Mammary epithelial cell (primary cell): ENCODE measurements around the gene TES.

ENCODE experiments used
- EZH2 ChIP-seq: IDR thresholded peaks from 2 replicates; pipeline ENCODE4 v1.6.1; 2012; ENCODE audit warnings: low read length, inconsistent platforms, borderline replicate concordance
- TF ChIP-seq, protein P1 (sequence below), 2 donors: IDR thresholded peaks in 1 of 2; conservative IDR thresholded peaks in 1 of 2; 2 replicates each; pipeline ENCODE4 v1.5.1; 2011 to 2012; ENCODE audit warnings: inconsistent platforms in 2 of 2, low read length in 2 of 2, mild to moderate bottlenecking in 2 of 2, control low read depth in 1 of 2, low read depth in 1 of 2; ENCODE audit not compliant: insufficient read depth in 1 of 2; ENCODE audit errors: extremely low read depth in 1 of 2

DNA sequence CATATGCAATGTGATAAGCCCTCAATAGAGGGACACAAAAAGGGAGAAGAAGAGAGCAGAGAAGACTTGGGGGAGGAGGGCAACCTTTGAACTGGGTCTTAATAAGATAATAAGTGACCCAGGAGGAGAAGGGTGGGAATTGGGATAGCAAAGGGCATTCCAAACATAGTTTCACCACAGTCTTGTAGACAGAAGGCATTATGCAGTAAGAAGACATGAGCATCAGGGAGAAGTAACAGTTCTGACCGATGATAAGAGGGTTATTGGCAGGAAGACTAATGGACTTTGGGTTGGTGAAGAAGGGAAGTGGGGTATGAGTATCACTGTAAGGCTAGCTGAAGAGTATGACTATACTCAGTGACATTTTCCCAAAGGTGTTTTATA, 63.6 kb downstream of the TES start:
- TF ChIP-seq, protein P1, sequence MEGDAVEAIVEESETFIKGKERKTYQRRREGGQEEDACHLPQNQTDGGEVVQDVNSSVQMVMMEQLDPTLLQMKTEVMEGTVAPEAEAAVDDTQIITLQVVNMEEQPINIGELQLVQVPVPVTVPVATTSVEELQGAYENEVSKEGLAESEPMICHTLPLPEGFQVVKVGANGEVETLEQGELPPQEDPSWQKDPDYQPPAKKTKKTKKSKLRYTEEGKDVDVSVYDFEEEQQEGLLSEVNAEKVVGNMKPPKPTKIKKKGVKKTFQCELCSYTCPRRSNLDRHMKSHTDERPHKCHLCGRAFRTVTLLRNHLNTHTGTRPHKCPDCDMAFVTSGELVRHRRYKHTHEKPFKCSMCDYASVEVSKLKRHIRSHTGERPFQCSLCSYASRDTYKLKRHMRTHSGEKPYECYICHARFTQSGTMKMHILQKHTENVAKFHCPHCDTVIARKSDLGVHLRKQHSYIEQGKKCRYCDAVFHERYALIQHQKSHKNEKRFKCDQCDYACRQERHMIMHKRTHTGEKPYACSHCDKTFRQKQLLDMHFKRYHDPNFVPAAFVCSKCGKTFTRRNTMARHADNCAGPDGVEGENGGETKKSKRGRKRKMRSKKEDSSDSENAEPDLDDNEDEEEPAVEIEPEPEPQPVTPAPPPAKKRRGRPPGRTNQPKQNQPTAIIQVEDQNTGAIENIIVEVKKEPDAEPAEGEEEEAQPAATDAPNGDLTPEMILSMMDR (conservative IDR thresholded peaks at IDR 0.05 in 1 of 2, IDR thresholded peaks at IDR 0.05 in 1 of 2; ENCODE audit: extremely low read depth in 1 of 2, insufficient read depth in 1 of 2, low read depth in 1 of 2, low read length in 2 of 2), result no peak
- TF ChIP-seq EZH2, result no peak
